GM18507 (cell line): ENCODE measurements around the gene PPP1R9A.

Source experiments
- DNase-seq: peaks from one replicate; pipeline ENCODE4 v3.0.0; 2011; ENCODE audit warnings: low read depth; ENCODE audit not compliant: insufficient read length; ENCODE audit errors: extremely low spot score
- FAIRE-seq: peaks from 2 replicates; lab custom pipeline; 2011; peaks lifted over from hg19 to GRCh38; lab: Jason Lieb, UNC

The PPP1R9A gene

DNA sequence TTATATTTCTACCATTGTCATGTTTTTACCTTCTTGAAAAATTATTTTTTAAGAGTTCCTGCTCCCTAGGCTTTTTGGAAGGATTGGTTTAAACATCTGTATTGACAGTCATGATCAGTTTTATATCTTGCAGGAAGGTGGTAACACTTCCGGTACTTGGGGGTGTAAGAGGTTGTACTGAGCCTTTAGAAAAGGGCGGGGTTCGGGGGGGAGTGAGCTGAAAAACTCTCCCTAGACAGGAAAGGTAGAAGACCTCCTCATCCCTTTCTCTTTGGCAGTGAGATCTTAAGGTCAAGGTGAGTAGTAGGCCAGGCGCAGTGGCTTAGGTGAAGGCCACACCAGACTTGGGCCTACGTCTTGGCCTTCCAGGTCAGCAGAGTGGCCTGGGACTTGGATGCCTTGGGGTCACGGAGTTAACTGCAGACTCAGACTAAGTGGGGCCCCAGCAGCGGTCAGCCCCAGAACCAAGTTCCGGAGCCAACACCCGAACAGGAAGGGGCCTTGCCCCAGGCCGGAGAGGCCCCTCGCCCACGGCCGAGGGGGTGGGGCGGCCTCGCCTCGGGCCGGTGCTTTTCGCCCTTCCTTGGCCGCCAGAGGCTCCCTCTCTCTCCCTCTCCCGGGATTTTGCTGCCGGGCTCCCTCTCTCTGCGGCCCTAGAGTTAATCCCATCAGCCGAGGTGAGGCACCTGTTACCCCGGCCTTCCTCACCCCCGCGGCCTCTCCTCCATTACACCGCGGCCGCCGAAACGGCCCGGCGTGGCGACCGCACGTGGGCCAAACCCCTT lies at the start of gene PPP1R9A:
PPP1R9A (plus strand) TSS at position 569 of the 785 bp plus-strand sequence. CDS start 2,520 bp downstream, outside the sequence.
- FAIRE-seq (no peak), DNase-seq (no peak)

DNA sequence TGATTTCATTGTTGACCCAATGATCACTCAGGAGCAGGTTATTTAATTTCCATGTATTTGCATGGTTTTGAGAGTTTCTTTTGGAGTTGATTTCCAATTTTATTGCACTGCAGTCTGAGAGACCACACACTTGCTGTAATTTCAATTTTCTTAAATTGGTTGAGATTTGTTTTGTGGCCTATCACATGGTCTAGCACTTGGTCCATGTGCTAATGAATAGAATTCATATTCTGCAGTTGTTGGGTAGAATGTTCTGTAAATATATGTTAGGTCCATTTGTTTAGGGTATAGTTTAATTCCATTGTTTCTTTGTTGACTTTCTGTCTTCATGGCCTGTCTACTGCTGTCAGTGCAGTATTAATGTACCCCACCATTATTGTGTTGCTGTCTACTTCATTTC lies 36.3 kb upstream of the PPP1R9A start:
- DNase-seq (no peak), FAIRE-seq (no peak)

DNA sequence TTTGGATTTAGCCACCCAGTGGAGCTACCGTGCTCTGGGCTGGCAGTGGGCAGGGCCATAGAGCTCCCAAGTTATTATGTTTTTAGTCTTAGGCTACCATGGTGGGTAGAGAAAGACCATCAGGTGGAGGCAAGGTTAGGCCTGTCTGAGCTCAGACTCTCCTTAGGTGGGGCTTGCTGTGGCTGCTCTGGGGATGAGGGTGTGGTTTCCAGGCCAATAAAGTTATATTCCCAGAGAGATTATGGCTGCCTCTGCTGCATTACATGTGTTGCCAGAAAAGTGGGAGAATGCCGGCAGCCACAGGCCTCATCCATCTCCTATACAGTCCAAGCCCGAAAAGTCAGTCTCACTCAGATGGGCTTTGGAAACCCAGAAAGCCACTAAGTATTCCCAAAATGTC lies 34.2 kb upstream of the PPP1R9A start:
- FAIRE-seq (no peak), DNase-seq (no peak)

DNA sequence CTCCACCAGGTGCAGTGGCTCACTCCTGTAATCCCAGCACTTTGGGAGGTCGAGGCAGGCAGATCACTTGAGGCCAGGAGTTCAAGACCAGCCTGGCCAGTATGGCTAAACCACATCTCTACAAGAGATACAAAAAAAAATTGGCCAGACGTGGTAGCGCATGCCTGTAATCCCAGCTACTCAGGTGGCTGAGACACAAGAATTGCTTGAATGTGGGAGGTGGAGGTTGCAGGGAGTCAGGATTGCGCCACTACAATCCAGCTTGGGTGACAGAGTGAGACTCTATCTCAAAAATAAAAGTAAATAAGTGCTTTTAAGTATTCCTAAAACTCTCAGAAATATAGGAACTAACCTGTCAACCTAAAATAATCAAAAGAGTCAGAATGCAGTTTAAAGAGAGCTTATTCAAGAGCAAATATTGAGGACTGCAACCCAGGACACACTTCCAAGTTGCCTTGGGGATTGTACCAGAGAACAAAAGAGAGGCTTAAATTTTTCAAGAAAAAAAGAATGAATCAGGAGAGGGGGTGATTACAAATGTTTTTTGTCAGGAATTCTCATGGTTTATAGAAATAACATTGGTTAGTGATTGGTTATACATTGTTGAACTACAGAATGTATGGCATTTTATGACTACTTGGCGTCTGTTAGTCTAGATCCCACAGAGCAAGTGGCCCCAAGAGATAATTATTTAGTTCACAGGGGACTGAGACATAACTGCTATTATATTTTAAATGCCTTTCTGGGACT lies 33.2 kb upstream of the PPP1R9A start:
- DNase-seq (no peak), FAIRE-seq (no peak)

DNA sequence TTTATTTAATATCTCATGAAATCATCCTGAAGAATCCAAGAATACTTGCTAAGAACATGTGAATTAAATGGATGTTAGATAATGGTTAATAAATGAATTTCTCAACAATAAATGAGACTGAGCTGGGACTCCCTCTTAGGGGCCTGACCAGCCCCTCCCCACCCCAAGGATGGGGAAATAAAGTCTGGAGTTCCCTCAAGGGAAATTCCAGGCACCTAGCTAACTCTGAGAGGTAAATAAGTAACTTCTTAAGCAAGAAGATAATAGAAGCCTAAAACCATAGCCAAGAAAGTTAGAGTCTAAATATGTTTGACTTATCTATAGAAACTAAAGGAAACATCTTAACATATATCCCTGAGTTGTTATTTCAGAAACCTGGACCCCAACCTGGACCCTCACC lies 32.2 kb upstream of the PPP1R9A start:
- FAIRE-seq = no peak
- DNase-seq = no peak

DNA sequence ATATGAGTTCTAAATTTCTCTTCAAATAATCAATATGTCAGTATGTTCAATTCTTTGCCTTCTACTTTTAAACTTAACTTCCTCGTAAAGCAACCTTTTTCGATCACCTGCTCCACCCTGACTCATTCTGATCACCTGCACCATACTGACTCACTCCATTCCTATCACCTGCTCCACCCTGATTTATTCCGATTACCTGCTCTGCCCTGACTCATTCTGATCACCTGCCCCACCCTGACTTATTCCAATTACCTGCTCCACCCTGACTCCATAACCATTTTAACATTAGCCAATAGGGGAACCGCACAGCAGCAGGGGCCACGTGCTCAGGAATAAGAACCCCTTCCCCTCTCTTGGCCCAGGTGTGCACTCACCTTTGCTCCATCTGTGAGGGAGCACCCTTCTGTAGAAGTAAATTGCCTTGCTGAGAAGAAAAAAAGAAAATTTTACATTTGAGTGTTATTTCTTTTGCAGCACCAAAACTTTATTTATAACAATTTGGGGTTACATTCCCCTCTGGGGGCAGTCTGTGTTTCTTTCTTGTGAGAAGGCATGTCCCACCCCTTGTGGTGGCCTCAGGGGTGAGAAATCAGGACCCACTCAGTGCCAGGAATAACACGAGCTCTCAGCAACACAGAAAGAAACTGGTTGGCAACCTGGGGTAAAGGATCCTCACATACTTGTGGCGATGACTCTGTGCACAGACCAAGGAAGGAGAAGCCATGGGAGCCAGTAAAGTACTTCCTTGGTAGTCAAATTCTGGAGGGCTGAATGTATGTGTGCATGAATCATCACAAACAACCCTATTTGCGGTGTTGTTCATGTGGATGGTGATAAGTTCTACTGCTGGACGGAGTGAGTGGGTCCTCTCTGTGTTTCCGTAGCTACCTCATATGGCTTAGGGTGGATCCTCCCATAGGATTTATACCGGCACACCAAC lies 29.4 kb upstream of the PPP1R9A start:
- no peak for DNase-seq
- no peak for FAIRE-seq

DNA sequence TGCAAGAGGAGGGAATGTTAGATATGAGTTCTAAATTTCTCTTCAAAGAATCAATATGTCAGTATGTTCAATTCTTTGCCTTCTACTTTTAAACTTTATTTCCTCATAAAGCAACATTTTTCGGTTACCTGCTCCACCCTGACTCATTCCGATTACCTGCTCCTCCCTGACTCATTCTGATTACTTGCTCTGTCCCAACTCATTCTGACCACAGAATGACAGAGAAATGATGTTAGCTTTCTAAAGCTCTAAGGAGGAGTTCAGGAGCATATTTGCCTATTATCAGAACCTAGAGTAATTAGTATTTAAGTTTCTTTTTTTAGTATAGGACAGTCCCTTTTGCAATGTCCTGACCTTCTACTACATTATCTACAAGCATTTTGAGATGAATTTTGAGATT lies 24.5 kb upstream of the PPP1R9A start:
- DNase-seq (no peak), FAIRE-seq (no peak)

DNA sequence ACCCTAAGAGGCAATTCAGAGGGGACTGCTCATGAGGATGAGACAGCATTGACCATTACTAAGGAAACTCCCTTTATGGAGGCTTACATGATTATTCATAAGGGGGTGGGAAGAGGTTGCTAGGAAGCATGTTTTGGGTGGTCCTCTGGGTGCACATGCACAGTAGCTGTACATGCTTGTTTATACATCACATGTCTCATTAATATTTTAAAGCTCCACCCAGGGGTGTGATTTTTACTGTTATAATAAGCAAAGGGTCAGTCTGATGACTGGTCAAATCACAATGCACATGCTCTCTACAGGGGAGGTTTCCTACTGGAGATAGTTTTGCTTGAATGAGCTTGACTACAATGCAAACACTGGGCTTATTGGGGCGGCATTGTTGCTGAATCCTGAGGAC lies 23.8 kb upstream of the PPP1R9A start:
- no peak for FAIRE-seq
- no peak for DNase-seq

DNA sequence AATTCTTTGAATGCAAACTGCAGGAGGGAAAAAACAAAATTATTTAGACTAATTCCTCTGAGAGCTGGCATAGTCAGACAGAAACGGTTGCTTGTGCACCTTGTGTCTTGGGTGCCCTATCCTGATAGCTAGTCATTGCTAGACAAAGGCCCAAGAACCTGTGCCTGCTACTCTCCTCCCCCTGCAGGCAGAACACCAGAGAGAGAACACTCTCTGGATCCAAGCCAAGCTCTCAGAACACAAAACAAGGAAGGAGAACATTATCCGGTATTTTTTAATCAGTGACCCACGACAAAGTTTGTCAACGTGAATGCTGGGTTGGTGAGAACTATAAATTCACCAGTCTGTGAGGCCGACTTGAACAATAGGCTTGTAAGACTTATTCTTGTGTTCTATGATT lies 18.8 kb upstream of the PPP1R9A start:
- no peak for FAIRE-seq

DNA sequence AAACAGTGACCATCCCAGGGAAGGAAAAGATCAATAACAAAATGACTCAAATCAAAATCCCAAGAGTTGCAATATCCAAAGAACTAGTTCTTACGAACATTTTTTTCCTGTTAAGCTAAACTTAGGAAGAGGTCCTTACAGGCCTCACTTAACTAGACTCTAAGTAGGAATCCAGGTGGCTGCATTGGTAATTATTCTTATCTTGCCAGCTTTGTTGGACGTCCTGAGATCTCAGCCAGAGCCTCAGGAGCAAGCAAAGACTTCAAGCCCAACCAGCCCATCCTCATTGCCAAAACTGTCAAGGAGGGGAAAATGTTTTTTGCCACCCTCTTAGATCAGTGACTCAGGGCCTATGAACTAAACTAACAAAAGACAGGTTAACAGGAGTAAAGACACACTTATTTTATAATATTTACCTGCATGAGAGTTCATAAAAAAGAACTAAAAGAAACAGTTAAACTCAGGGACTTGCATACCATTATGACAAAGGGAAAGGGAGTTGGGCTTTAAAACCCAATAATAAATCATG lies 18.3 kb upstream of the PPP1R9A start:
- FAIRE-seq = no peak

More for the DNA sequence above, 18.8 kb upstream of the PPP1R9A start:
- DNase-seq = no peak

DNA sequence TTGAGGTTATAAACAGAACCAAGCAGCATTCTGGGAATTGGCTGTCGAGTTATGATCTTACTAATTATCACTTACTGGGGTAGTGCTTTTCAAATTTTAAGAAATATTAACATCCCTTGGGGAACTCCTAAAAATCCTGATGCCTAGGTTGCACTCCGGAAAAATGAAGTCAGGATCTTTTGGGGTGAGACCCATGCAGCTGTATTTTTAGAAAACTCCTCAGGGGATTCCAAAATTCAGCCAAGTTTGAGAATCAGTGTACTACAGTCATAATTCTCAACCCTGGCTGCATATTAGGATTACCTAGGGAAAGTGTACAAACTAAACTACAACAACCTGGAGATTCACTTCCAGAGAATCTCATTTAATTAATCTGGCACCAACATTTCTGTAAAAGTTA lies 17.2 kb upstream of the PPP1R9A start:
- no peak for FAIRE-seq
- DNase-seq = no peak

More for the DNA sequence above, 18.3 kb upstream of the PPP1R9A start:
- no peak for DNase-seq

DNA sequence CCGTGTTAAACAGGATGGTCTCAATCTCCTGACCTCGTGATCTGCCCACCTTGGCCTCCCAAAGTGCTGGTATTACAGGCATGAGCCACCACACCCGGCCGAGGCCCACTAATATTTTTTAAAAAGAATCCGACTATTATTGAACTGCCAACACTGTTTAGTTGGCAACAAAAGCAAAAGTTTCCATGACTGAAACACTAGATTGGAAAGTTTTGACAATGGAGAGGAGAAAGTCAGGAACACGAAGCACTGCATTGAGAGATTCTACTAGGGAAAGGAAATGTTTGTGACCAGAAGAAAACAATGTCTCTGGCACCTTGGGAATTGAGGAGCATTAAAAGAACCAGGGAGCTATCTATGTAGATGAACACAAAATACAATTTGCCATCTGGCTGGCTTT lies 13.7 kb upstream of the PPP1R9A start:
- FAIRE-seq (no peak), DNase-seq (no peak)

DNA sequence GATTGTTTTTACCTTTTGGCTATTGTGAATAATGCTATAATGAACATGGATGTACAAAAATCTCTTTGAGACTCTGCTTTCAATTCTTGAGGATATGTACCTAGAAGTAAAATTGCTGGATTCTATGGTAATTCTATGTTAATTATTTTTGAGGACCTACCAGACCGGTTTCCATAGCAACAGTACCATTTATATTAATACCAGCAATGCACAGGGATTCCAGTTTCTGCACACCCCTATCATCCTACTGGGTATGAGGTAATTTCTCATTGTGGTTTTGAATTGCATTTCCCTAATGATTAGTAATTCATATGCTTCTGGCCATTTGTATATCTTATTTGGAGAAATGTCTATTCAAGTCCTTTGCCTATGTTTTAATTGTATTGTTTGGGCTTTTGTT lies 9.9 kb upstream of the PPP1R9A start:
- FAIRE-seq (no peak), DNase-seq (no peak)

DNA sequence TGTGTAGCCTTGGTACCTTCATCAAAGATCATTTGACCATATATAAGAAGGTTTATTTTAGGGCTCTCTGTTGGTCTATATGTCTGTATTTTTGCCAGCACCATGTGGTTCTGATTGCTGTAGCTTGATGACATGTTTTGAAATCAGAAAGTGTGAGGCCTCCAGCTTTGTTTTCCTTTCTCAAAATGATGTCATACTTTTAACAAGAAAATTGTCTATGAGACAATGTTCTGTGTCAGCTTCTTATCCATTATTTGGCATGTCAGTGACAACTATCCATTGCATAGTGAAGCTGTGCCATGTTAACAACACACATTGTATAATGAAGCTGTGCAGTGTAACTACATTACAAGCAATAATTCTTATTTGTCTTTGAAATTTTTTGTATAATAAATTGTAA lies 9.1 kb upstream of the PPP1R9A start:
- DNase-seq (no peak), FAIRE-seq (no peak)

DNA sequence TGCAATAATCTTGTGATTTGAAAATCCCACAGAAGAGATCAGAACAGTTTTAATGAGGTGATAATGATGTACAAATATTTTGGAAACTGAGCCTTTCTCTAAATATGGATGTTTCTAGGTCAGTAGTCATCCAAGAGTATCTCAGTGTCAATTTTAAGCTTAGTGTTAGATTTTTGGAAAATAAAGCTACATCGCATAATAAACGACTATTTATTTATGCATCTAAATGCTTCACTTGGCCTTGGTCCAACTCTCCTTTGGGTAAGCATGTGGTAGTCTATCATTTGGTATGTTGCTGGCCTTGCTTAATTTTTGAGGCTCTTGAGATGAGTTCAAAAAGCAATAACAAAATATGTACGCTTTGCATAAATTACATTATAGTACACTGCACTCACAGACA lies 5.4 kb upstream of the PPP1R9A start:
- DNase-seq (no peak), FAIRE-seq (no peak)

DNA sequence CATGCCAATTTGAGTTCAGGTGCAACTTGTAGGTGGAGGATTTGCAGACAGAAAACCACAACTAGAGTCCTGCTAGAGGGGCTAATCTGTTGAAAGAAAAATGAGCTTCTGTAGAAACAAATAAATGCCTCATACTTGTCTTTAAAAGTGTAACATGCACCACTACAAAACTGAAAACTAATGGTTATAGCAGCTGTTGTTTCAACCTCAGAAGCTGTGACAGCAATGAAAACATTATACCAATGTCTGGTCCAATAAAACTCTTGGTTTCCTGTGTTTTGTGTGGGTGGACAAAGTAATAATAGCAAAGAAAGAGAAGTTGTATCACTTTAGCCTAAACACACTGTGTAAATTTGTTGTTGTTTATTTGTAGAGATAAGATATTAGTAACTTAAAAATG lies 3.4 kb upstream of the PPP1R9A start:
- no peak for FAIRE-seq
- no peak for DNase-seq

DNA sequence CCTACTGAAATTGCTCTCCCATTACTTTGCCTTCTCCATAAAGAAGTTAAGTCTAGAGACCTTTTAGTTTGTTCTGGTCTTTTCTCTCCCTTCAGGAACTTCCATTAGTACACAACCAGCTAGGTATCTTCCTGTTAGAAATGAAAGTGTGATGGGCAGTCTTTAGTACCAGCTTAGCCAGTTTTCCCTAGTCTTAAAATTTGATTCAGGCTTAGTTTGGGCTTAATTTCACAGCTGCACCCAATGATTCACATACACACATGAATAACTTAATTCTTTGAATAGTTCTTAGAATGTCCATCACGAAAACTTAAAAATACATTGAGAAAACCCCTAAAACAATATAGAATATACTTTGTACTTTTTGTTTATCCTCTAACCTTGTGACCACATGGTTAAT lies 2.4 kb upstream of the PPP1R9A start:
- DNase-seq (no peak), FAIRE-seq (no peak)

DNA sequence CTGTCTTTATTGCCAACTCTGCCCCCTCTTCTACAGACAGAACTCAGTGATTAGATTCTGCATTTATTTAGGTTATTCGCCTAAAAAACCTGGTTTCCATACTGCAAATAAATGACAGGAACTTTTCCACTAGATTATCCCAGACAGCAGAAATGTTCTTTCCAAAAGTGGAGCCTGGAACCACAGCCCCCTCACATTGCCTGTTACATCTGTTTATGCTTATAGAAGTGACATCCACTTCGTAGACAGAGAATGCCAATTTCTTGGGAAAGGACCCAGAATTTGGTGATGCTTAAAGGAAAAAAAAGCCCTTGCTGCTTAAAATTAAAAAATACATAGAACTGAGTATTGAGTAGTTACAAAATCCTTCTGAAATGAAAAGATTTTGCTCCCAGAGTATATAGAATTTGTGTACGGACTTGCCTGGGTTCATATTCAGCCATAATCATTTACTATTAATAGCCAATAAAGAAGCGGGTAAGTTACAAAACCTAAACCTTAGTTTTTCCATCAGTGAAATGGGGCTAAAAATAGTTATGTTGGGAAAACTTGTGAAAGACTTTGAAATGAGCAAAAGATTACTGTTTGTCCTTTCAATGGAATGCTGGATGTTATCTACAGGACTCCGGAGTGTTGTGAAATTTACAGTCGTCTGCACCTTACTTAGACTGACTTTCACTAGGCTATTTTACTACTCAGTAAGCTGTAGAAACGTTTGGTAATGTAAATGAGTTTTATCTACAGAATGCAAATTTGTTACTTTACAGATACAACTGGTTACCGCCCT lies 1.1 kb upstream of the PPP1R9A start:
- DNase-seq (no peak), FAIRE-seq (no peak)

DNA sequence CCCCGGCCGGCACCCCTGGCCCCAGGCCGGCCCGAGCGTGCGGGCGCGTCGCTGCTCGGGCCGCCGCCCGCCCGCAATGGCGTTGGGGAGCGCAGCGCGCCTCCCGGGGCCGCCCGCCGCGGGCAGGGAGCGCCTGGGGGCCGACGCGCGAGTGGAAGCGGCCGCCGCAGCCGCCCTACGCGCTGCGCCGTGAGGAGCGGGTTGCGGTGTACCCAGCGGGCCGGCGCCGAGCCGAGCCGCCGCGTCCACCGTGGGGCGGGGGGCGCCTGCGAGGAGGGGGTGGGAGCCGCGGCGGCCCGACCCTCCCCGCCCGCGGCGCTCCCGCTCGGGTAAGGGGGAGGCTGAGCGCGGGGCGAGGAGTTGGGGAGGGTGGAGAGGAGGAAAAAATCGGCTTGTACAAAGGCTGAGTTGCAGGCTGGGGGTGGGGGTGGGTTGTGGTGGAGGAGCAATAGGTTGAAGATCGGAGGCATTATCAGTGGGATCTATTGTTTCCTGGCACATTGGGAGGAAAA lies 473 bp downstream of the PPP1R9A start:
- DNase-seq (no peak), FAIRE-seq (no peak)
